ENCODE data around the gene MON2. TPM values are rescaled to one million over a fixed set of nuclear protein-coding genes. Genes with fewer than 3 reads are reported as not detected.

Gene MON2
- total RNA-seq, 2 donors from 2014 or later = 55.8 to 55.9 TPM

DNA sequence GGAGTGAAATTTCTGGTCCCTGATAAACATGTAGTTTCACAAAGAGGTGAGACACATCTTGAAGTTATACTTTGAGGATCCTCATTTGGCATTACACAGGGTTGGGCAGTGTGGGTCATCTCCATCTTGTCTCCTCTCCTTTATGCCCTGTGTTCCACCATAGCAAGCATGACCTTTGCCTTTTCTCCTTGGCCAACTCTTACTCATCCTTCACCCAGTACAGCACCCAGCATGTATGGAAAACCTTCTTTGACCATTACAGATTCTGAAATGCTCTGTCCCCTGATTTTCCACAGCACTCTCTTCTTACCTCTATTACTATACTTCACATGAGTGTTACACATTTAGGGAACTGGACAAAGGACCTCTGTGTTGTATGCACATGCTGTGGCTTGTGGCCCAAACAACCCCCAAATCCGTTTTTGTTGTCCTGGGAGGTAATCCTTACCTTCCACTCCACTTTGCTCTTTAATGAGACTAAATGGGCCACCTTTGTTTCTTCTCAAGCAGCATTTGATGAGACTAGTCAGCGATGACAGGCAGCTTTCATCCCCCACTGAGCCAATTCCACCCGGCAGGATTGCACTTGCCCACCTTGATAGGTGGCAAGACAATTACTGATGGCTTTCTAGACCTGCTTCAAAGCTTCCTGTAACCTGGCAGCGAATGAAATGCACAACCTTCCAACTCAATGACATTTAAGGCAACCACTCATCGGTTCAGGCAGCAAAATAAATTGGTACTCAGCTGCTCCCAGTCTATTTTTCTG lies 163.5 kb downstream of the MON2 start:
- DNase-seq = no peak

DNA sequence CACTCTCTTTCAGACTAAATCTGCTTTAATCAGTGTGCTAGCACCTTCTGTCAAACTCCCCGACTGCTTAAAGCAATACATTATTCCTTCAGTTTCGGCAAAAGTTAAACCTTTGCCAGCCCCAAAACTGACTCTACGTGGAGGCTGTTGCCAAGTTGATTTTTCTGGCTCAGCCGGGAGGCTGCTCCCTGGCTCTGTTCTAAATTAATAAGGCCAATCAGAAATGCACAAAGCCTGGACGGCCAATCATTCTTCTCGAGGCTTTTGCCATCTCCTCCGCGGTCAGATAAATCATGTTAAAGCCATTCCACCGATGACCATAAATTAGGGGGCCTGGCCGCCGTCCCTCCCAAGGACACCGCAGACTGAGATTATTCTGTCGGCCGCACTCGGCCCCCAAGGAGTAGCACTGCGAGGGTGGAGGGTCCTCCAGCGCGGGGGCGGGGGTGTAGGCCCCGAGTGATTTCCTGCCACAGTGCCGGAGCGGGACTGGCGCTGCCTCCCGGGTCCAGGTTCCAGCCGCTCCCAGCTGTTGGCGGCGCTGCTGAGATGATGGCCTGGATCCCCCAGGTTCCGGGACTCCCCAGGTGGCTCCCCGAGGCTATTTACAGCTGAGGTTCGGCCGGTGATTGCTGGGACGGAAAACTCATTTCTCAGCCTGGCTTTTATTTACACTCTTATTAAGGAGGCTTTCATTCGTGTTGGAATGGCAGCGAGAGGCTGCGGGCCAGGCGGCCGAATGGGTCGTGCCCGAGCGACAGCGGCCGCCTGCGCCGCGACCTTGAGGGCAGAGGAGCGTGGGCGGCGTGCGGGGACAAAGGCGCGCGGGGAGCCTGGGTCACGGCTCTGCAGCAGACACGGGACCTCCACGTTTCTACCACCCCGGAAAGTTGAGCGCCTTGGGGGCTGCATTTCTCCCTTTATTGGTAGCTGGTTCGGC lies 165.1 kb downstream of the MON2 start:
- intact Hi-C loops (cut with DNase I, micrococcal nuclease) = no loop called here
- peak; percentile 58 to 72 for DNase-seq
- peak; percentile 91 for ATAC-seq

More for the DNA sequence above, 163.5 kb downstream of the MON2 start:
- no peak for ATAC-seq
- intact Hi-C loops (cut with DNase I, micrococcal nuclease) = no loop called here

DNA sequence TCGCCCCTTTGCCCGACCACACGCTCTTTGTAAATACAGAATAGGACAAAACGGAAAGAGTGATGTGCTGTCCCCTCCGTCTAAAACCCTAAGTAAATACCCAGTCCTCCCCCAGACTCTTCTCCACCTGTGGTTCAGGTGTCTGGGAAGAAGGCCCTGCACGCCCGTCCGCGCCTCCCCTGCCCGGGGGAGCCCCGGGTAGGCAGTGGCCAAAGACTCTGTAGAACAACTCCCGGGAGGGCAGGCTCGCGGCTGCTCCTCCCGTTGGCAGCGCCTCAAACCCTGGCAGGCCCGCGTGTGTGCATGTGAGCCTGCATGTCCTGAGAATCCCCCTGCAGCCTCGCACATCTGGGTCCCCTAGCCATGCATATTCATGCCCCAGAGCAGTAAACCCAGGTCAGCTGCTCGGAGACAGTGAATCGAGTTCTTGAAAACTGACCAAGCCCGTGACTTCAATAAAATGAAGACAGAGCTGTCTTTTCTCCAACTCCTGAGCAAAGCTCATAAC lies 165.8 kb downstream of the MON2 start:
- DNase-seq (peak; percentile 43 to 54), ATAC-seq (peak; percentile 71)
- intact Hi-C loops (cut with DNase I, micrococcal nuclease) = no loop called here

DNA sequence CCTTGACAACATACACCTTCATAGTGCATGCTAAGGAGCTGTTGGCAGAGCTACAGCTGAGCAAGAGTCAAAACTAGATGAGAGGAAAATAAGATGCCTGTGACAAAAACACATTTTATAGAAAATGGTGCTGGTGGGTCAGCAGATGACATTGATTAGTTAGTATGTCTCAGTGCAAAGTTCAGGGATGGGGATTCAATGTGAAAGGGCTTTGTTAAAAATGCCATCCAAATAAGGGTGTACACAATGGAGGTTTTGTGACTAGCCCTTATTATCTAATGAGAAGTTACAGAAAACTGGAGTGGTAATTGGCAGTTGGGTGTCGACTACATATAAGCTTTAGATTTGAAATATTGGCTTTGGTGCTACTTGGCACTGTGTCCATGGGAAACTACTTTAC lies 169.0 kb downstream of the MON2 start:
- intact Hi-C loops (cut with DNase I, micrococcal nuclease) = no loop called here
- DNase-seq (no peak), ATAC-seq (no peak)

DNA sequence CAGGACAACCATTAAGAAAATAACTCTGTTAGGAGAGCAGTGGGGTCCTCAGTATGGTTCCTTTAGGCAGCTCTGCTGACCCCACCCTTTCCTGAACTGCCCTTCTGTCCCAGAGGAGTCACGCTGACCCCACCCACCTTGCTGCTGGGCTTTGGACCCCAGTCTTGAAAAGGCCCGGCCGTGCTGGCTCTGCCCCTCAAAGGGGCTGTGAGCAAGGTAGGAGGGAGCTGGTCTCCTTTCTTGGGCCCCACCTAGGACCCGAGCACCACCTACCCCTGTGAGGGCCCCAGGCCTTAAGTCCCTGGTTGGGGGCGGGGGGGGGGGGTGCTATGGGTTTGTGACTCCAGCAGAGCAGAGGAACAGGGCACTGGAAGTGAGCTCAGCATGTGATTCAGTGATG lies 171.1 kb downstream of the MON2 start:
- ATAC-seq (no peak), DNase-seq (no peak)
- intact Hi-C loops (cut with DNase I, micrococcal nuclease) = no loop called here

DNA sequence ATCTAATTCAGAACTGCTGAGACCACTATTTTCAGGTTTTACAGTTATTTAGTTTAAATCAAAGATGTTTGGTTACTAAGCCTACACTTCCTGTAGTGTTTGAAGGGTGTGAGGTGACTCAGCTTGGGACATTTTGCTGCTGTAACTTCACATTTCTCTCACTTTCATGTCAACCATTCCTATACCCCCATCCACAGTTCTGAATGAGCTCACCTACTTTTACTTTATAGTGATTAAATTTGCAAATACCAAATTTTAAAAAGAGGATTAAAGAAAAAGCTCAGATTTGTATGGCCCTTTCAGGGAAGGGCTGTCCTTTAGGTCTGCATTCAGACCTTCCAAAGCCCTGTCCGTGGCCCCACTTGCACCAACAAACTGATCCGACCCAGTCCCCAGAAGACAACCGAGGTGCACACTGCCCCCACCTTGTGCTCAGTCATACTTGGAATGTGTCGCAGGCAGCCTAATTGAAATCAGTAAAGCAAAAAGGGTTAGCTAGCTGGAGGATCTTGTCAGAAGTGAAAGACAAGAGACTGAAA lies 174.4 kb downstream of the MON2 start:
- intact Hi-C loops (cut with DNase I, micrococcal nuclease) = no loop called here
- ATAC-seq (no peak), DNase-seq (no peak)

DNA sequence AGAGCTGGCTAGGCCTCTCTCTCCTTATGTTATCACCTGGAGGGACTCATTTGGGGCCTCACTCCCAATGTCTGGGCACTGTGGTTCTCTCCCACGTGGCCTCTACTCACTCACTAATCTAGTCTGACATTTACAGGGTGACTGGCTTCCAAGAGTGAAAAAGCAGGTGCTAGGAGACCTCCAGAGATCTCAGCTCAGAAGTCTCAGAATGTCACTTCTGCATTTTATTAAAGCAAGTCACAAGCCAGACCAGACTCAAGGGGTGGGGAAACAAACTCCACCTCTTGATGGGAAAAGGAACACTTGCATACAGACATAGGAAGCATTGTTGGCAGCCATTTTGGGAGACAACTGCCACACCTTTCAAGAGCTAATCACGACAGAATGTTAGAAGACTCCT lies 175.9 kb downstream of the MON2 start:
- intact Hi-C loops (cut with DNase I, micrococcal nuclease) = no loop called here
- ATAC-seq = no peak

DNA sequence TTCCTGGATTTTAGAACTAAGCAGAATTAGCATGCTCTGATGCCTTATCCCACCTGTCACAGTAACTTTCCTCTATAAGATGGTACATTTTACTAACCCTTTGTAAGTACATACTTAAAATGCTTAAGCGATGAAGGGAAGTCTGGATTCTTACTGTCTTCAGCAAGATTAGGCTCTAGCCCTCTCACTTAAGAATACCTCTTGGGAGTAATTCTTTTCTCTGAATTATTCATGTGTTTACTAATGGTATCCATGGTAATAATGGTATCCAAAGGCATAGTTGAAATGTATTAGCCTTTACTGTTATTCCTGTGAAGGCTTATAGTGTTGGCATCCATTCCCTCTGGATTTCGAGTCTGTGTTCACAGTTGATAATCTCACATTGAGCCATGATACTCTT lies 176.9 kb downstream of the MON2 start:
- ATAC-seq (no peak), DNase-seq (no peak)
- intact Hi-C loops (cut with DNase I, micrococcal nuclease) = no loop called here

More for the DNA sequence above, 175.9 kb downstream of the MON2 start:
- no peak for DNase-seq

DNA sequence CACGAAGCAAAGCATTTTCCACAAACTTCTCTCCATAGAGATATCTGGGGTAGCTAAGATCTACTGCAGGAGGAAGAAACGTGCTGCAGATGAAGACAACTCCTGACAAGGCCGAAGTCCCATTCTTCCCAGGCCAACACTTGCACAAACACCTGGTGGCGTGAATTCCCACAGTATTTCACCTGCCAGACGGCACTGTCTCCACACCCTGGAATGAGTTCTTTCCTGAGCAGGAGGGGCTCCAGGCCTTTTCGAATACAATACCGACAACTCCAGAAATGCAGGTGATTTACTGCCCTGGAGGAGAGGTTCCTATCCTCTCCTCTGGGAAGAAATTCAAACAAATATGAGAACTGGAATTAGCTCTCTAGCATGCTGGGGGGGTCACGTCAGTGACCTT lies 179.9 kb downstream of the MON2 start:
- intact Hi-C loops (cut with DNase I, micrococcal nuclease) = no loop called here
- DNase-seq (no peak), ATAC-seq (no peak)

DNA sequence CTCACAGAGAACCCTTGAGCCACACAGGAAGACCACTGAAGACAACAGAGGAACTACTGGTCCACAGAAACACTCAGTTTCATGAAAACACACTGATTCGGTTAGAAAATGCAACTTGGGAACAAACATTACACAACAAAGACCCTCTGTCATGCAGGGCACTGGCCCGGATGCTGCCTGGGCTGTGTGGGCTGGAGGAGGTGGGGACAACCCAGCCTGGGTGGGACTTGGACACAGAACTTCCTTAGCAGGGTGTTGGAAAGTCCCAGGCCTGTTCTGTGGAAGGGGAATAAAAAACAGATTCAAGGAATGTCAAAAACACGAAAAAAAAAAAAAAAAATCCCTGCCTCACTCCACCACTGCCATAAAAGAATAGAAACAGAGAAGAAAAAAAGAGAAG lies 181.0 kb downstream of the MON2 start:
- intact Hi-C loops (cut with DNase I, micrococcal nuclease) = no loop called here
- DNase-seq (no peak), ATAC-seq (no peak)

DNA sequence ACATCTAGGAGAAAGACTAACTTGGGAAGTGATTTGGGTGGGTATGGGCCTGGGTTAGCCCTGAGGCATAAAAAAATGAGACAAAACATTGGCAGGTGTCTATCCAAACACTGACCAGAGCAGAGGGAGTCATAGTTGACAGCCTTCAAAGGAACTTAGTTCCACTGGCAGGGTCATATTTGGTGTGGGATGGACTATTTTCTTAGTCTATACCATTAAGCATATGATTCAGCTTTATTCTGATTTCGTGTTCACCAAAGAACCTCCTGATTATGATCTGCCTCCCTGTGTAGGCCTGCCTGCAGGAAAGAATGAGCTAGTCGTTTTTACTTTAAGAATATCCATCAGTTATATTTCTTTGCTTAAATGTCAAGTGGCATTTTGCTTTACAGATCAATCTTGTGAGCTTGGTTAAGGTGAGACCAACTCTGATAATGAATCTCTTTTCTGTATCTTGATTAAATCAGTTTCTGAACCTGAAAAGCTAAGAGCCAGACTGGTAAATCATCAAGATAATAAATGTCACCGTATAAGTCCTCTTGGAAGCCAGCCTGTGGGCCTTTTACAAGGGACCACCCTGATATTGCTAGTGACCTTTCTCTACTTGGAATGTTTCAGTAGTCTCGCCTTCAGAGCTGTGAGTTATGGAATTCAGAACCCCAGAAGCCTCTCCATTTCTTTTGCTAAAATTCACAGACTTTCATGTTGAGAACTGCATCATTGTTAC lies 182.9 kb downstream of the MON2 start:
- no peak for DNase-seq
- intact Hi-C loops (cut with DNase I, micrococcal nuclease) = no loop called here
- no peak for ATAC-seq

Small RNA genes within 50 kb of the gene (microRNA-seq; reads per million reads assigned to microRNA genes)
- gene MIRLET7I = 38,242 to 42,743 reads per million in 2 donors

Other genes with a start within 250 kb of the MON2 start
- gene USP15, start 206.4 kb upstream of the MON2 start, total RNA-seq = 10 to 100 TPM; 55.3 to 61.2 TPM